Ectodermal cell (in vitro differentiated cells): ENCODE data around the gene CAPG.

Experiments
- H3K27ac ChIP-seq: 2 replicates; pipeline ENCODE4 v1.7.0; 2013; ENCODE audit warnings: mild to moderate bottlenecking, low read depth, low read length; ENCODE audit not compliant: insufficient read depth, poor library complexity, severe bottlenecking
- H3K27me3 ChIP-seq: 2 replicates; pipeline ENCODE4 v1.7.0; 2013; ENCODE audit warnings: mild to moderate bottlenecking, low read length; ENCODE audit not compliant: insufficient read depth, control insufficient read depth, poor library complexity, severe bottlenecking
- H3K36me3 ChIP-seq: one replicate; pipeline ENCODE4 v1.7.0; 2013; ENCODE audit warnings: low read length; ENCODE audit not compliant: control insufficient read depth, insufficient read depth
- H3K4me1 ChIP-seq: one replicate; pipeline ENCODE4 v1.7.0; 2013; ENCODE audit warnings: low read length; ENCODE audit not compliant: control insufficient read depth, insufficient read depth
- H3K4me3 ChIP-seq: 2 replicates; pipeline ENCODE4 v1.7.0; 2013; ENCODE audit warnings: low read depth, low read length, control low read depth; ENCODE audit not compliant: insufficient read depth
- H3K9me3 ChIP-seq: 2 replicates; pipeline ENCODE4 v1.7.0; 2013; ENCODE audit warnings: mild to moderate bottlenecking, low read length, moderate library complexity; ENCODE audit not compliant: control insufficient read depth
- WGBS, 2 experiments: methylation state at CpG; one replicate each; pipeline ENCODE4 v1.1.7; 2013; ENCODE audit warnings: missing lambda C conversion rate in 2 of 2; 5-methylcytosine and 5-hydroxymethylcytosine counted together

The CAPG gene

DNA sequence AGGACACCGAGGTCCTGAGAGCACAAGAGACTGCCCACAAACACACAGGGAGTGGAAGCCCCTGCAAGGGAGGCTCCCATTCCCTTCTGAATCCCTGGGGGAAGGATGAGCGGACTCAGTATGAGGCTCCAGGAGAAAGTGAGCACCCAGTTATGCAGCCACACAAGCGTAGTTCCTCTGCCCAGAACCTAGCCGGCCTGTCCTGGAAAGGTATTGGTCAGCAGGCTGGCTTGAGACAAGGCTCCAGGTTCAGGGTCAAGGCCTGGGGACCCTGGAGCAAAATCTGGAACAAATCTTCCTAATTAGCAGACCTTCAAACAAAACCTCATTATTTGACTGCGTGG is 1.2 kb upstream of the CAPG start:
- no peaks in the 10 kb centered on the region for H3K36me3 ChIP-seq
- H3K27ac ChIP-seq, result no peak overlapping the region
- no peaks in the 10 kb centered on the region for H3K9me3 ChIP-seq
- H3K27me3 ChIP-seq, result peaks cover 18% of the 10 kb centered on the region
- peaks cover 5% of the 10 kb centered on the region for H3K4me1 ChIP-seq
- 95 to 98% methylated on average over 5 of the region's 5 CpGs for WGBS, 2 experiments
- H3K4me3 ChIP-seq, result no peak overlapping the region

DNA sequence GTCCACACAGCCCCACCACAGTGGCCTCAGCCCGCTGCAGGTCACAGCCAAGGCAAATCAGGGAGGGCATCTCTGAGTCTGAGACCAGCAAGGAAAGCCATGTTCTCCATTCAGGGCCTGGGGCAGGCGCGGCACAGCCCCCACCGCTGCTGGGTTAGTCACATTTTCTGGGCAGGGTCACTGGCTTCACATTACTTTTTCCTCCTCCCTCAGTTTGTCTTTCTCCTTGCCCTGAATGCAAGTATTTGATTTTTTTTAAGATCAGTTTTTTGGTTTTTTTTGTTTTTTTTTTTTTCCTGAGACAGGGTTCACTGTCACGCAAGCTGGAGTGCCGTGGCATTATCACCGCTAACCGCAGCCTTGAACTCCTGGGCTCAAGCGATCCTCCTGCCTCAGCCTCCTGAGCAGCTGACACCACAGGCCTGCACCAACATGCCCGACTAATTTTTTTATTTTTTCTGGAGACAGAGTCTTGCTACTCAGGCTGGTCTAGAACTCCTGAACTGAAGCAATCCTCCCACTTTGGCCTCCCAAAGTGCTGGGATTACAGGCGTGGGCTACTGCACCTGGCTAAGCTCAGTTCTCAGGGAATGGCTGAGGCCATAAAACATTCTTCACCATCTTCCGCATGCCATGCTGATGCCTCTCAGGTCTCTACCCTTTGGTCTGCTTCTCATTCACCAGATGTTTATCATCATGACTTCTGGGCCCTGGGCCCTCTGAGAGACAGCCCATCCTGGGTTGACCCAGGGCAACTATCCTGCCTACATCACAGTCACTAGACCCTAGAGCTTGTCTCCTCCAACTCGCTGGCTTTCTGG is 628 bp upstream of the CAPG start:
- H3K9me3 ChIP-seq, result no peaks in the 10 kb centered on the region

DNA sequence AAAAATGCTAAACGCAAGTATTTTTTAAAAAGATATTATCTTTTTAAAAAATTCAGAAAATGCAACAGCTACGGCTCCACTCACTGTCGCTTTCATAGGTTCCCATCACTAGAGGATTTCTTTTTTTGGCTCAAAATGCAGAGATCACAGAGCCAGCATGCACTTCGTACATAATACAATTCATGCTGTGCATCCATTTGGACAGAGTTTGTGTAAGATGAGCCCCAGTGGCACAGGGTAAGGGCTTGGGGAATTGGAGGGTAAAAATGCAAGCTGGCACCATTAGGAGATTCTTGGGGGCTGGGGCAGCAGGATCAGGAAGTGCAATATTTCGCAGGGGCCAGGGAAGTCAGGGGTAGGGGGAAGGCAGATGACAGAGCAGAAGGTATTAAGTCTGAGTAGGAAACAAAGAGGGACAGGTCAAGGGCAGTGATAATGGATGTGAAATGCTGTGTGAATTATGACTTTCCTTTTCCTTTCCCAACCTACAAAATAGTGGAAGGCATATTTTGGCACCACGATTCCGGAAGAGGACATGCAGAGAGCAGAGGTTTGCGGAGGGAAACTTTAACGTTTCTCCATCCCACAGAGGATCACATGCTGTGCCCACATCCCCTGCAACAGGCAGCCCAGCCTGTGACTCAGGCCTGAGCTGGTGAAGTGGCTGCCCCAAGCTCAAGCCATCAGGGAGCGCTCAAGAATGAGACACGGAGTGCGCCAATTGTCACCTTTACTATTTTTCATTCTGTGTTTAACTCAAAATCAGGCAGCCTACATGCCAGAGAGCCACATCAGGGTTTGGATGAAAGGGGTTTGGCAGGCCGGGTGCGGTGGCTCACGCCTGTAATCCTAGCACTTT is 4.7 kb downstream of the CAPG start:
- no peak overlapping the region for H3K4me3 ChIP-seq
- H3K27me3 ChIP-seq, result no peaks in the 10 kb centered on the region
- no peak overlapping the region for H3K27ac ChIP-seq
- WGBS, 2 experiments, result 81 to 83% methylated on average over 15 of the region's 15 CpGs
- H3K36me3 ChIP-seq, result no peaks in the 10 kb centered on the region
- H3K9me3 ChIP-seq, result no peaks in the 10 kb centered on the region
- H3K4me1 ChIP-seq, result no peaks in the 10 kb centered on the region

More for the DNA sequence above, 628 bp upstream of the CAPG start:
- Histone ChIP-seq H3K27me3 (peaks cover 18% of the 10 kb centered on the region), H3K36me3 (no peaks in the 10 kb centered on the region), H3K4me3 (no peak overlapping the region), H3K4me1 (peaks cover 5% of the 10 kb centered on the region), H3K27ac (no peak overlapping the region)
- 89 to 93% methylated on average over 13 of the region's 13 CpGs for WGBS, 2 experiments

DNA sequence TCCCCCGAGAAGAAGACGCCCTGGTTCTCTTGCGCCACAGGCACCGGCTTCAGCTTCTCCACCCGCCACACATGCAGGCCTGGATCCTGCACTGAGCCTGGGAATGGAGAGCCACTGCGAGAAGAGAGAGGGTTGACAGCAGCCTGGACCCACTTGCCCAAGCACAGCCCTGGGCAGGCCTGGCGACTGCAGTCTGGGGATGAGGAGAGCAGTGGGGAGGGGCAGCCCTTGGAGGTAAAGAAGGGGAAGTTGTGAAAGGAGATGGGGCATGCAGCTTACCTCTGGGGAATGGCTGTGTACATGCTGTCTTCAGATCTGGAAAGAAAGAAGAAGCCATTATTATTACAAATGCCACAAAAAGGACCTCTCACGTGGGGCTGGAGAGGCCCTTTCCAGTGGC is 8.3 kb downstream of the CAPG start:
- Histone ChIP-seq H3K27me3 (no peaks in the 10 kb centered on the region), H3K27ac (no peak overlapping the region), H3K4me3 (no peak overlapping the region), H3K36me3 (no peaks in the 10 kb centered on the region), H3K4me1 (no peaks in the 10 kb centered on the region), H3K9me3 (no peaks in the 10 kb centered on the region)
- 91 to 94% methylated on average over 8 of the region's 8 CpGs for WGBS, 2 experiments

DNA sequence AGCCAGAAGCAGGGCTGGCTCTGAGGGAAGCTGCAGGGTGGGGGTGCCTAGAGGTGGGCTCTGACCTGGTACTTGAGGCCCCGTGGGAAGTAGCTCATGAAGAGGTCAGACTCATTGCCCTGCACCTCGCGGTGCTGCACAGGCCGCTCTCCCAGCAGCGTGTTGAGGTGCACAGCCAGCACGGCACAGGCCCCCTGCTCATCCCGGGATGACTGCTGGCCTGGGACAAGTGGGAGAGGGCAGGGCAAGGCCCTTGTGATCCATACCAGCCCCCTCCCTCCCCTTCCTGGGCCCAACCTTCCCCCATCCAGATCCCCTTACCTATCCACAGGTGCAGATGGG is 8.7 kb downstream of the CAPG start:
- 95 to 96% methylated on average over 7 of the region's 7 CpGs for WGBS, 2 experiments
- Histone ChIP-seq H3K9me3 (no peaks in the 10 kb centered on the region), H3K27me3 (no peaks in the 10 kb centered on the region), H3K36me3 (no peaks in the 10 kb centered on the region), H3K27ac (no peak overlapping the region), H3K4me3 (no peak overlapping the region), H3K4me1 (no peaks in the 10 kb centered on the region)

DNA sequence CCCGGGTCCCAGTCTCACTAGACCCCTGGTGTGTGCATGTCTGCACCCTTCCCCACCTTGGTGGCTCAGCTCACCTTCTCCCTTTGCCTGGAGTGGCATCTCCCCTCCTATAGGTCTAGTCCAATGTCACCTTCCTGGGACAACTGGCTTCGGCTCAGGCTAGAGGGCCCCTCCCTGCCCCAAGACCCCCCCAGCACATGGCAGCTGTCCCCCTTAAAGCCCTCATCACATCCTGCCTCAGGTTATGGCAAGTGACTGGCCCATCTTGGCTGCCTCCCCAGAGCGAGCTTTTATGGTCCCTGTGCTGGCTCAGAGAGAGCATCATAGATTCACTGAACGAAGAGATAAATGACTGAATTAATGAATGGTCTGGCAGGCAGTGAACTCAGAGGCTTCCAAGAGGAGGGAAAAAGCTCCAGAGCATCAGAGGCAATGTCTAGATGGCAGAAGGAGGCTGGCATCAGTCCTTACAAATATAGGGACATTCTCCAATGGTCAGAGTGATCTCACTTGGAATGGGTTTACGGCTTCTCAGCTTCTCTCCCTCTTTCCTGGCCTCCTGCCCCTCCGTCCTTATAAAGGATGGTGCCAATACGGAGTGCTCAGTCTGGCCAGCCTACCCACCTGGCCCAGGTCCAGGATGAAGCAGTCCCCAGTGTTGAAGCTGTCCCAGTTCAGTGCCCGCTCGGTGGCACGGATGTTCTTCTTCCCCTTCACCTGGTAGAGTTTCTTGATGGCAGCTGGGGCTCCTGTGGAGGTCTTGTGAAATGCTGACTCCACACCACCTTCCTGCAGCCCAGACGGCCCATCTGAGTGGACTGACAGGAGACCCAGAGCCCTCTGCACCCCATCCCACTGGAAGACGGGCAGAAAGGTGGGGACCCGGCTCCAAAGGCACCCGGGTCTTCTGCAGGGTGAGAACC is 9.4 kb downstream of the CAPG start:
- Histone ChIP-seq H3K4me1 (no peaks in the 10 kb centered on the region), H3K27me3 (no peaks in the 10 kb centered on the region), H3K36me3 (no peaks in the 10 kb centered on the region), H3K9me3 (no peaks in the 10 kb centered on the region), H3K27ac (no peak overlapping the region), H3K4me3 (no peak overlapping the region)
- WGBS, 2 experiments, result 92 to 93% methylated on average over 14 of the region's 14 CpGs

DNA sequence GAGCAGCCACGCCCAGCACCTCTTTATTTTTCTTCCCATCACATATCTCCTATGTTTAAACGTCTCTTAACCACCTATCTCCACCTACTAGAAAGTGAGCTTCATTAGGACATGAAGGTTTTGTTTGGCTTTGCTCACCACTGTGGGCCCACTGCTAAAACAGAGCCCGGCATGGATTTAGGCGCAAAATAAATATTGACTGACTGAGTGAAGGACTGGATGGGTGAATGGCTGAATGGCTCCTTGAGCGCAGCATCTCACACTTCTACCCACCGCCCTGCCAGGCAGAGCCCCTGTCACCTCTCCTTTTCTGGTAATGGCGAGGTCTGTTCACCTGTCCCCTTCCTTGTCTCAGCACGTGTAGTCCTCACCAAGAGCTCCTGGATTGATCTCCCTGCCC is 10.1 kb downstream of the CAPG start:
- H3K36me3 ChIP-seq, result no peaks in the 10 kb centered on the region
- 93 to 95% methylated on average over 8 of the region's 8 CpGs for WGBS, 2 experiments
- H3K4me3 ChIP-seq, result no peak overlapping the region
- H3K27me3 ChIP-seq, result no peaks in the 10 kb centered on the region
- no peaks in the 10 kb centered on the region for H3K9me3 ChIP-seq
- no peaks in the 10 kb centered on the region for H3K4me1 ChIP-seq
- H3K27ac ChIP-seq, result no peak overlapping the region

DNA sequence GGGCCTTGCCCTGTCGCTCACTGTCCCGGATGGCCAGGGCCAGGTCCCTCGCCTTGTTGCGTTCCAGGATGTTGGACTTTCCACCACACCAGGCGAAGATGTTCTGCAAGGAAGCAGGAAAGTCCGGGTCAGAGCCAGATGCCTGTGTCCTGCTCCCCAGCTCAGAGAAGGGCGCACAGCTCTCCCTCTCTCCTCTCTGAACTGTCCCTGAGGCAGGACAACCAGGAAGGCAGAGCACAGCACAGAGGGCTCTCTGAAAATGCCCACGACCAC is 11.0 kb downstream of the CAPG start:
- WGBS, 2 experiments, result 90 to 93% methylated on average over 8 of the region's 8 CpGs
- Histone ChIP-seq H3K9me3 (no peaks in the 10 kb centered on the region), H3K27ac (no peak overlapping the region), H3K4me3 (no peak overlapping the region), H3K27me3 (no peaks in the 10 kb centered on the region), H3K36me3 (no peaks in the 10 kb centered on the region), H3K4me1 (no peaks in the 10 kb centered on the region)

DNA sequence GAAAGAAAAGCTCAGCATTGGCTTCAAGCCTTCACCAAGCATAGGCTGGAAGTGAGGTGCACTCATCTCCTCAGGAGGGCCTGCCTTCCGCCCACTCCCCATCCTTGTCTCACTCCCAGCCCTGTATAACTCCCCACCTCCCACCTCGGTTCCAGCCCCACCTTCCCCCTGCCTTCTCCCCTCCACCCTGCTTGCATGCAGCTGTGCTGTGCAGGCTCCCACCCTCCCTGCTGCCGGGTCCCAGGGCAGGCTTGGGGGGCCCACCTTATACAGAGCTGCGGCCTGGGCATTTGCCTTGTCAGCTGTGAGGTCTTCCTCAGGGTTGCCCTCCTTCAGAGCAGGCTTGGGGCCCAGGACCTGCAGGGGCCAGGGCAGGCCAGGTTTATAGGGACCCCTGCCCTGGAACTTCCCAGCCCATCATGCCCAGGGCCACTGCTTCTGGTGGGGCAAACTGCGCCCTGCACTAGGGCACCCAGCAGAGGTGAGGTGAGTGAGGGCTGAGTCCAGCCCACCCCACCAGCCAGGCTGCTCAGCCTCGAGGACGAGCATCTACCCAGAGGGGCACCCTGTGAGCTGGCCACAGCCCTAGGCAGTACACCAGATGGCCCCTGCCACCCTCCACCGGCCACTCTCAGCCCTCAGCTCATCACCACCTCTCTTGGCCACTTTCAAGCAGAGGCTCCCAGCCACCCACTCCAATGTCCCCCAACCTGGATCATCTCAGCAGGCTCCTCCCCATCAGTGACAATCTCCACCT is 11.6 kb downstream of the CAPG start:
- Histone ChIP-seq H3K4me1 (no peaks in the 10 kb centered on the region), H3K27ac (no peak overlapping the region), H3K4me3 (no peak overlapping the region), H3K36me3 (no peaks in the 10 kb centered on the region), H3K27me3 (no peaks in the 10 kb centered on the region), H3K9me3 (no peaks in the 10 kb centered on the region)
- 89 to 92% methylated on average over 8 of the region's 8 CpGs for WGBS, 2 experiments
